Astrocyte (in vitro differentiated cells and primary cell): Measurements from ENCODE around the gene STIL. TPM values are rescaled to one million over a fixed set of nuclear protein-coding genes. Genes with fewer than 3 reads are reported as not detected.
A peak's percentile ranks its signal among the peaks of the same experiment; 100 is the strongest.

Experiments
- DNase-seq: peaks from one replicate; pipeline ENCODE4 v3.0.0-alpha.2; 2010; ENCODE audit warnings: low read depth
- FAIRE-seq: peaks from 2 replicates; lab custom pipeline; 2011; peaks lifted over from hg19 to GRCh38; lab: Jason Lieb, UNC
- H2AFZ ChIP-seq: 2 replicates; pipeline ENCODE4 v1.6.0; 2012; ENCODE audit warnings: low read depth, low read length, inconsistent platforms
- H3K27ac ChIP-seq: 2 replicates; pipeline ENCODE4 v1.5.1; 2011; ENCODE audit warnings: low read depth, low read length, inconsistent platforms
- H3K27me3 ChIP-seq: 2 replicates; pipeline ENCODE4 v1.6.0; 2011; ENCODE audit warnings: low read length, inconsistent platforms; ENCODE audit not compliant: insufficient read depth
- H3K36me3 ChIP-seq: 2 replicates; pipeline ENCODE4 v1.5.1; 2011; ENCODE audit warnings: low read length, inconsistent platforms; ENCODE audit not compliant: insufficient read depth
- H3K4me1 ChIP-seq: 2 replicates; pipeline ENCODE4 v1.5.1; 2011; ENCODE audit warnings: low read length, inconsistent platforms; ENCODE audit not compliant: insufficient read depth
- H3K4me2 ChIP-seq: 2 replicates; pipeline ENCODE4 v1.6.0; 2012; ENCODE audit warnings: low read length, inconsistent platforms
- H3K4me3 ChIP-seq: 2 replicates; pipeline ENCODE4 v1.5.1; 2011; ENCODE audit warnings: low read depth, mild to moderate bottlenecking, low read length, inconsistent platforms; ENCODE audit not compliant: insufficient read depth
- H3K79me2 ChIP-seq: 2 replicates; pipeline ENCODE4 v1.6.0; 2012; ENCODE audit warnings: mild to moderate bottlenecking, low read length, inconsistent platforms; ENCODE audit not compliant: insufficient read depth
- H3K9ac ChIP-seq: 2 replicates; pipeline ENCODE4 v1.6.0; 2012; ENCODE audit warnings: mild to moderate bottlenecking, low read length, inconsistent platforms
- H3K9me3 ChIP-seq: 2 replicates; pipeline ENCODE4 v1.5.1; 2012; ENCODE audit warnings: low read depth, mild to moderate bottlenecking, low read length, inconsistent platforms; ENCODE audit not compliant: insufficient read depth
- H4K20me1 ChIP-seq: 2 replicates; pipeline ENCODE4 v1.6.0; 2012; ENCODE audit warnings: low read length, inconsistent platforms; ENCODE audit not compliant: insufficient read depth
- H3K27ac Mint-ChIP-seq: one replicate; pipeline ENCODE4 v1.8.0; 2021; ENCODE audit warnings: mild to moderate bottlenecking, mixed read lengths; ENCODE audit not compliant: unreplicated experiment
- H3K27me3 Mint-ChIP-seq: one replicate; pipeline ENCODE4 v1.8.0; 2021; ENCODE audit warnings: low read depth, mixed read lengths; ENCODE audit not compliant: unreplicated experiment
- H3K36me3 Mint-ChIP-seq: one replicate; pipeline ENCODE4 v1.8.0; 2021; ENCODE audit warnings: low read depth, mixed read lengths; ENCODE audit not compliant: unreplicated experiment
- H3K4me1 Mint-ChIP-seq: one replicate; pipeline ENCODE4 v1.8.0; 2021; ENCODE audit warnings: low read depth, mixed read lengths; ENCODE audit not compliant: unreplicated experiment
- H3K4me3 Mint-ChIP-seq: one replicate; pipeline ENCODE4 v1.8.0; 2021; ENCODE audit warnings: mild to moderate bottlenecking, moderate library complexity, mixed read lengths; ENCODE audit not compliant: unreplicated experiment
- H3K9me3 Mint-ChIP-seq: one replicate; pipeline ENCODE4 v1.8.0; 2021; ENCODE audit warnings: mild to moderate bottlenecking, mixed read lengths; ENCODE audit not compliant: unreplicated experiment
- CTCF ChIP-seq: IDR thresholded peaks from 2 replicates; pipeline ENCODE4 v1.5.1; 2011; ENCODE audit warnings: low read depth, mild to moderate bottlenecking, inconsistent platforms, low read length, moderate library complexity; ENCODE audit not compliant: insufficient read depth
- EZH2 ChIP-seq: IDR thresholded peaks from 2 replicates; pipeline ENCODE4 v1.6.1; 2012; ENCODE audit warnings: mild to moderate bottlenecking, low read length, inconsistent platforms; ENCODE audit not compliant: insufficient read depth
- total RNA-seq: library from RNA; stranded (reverse); gene quantifications from 2 replicates; pipeline ENCODE4 v1.2.1, GENCODE V29; 2021

Gene STIL
- total RNA-seq, 1 donor from 2014 or later: 8.8 TPM

DNA sequence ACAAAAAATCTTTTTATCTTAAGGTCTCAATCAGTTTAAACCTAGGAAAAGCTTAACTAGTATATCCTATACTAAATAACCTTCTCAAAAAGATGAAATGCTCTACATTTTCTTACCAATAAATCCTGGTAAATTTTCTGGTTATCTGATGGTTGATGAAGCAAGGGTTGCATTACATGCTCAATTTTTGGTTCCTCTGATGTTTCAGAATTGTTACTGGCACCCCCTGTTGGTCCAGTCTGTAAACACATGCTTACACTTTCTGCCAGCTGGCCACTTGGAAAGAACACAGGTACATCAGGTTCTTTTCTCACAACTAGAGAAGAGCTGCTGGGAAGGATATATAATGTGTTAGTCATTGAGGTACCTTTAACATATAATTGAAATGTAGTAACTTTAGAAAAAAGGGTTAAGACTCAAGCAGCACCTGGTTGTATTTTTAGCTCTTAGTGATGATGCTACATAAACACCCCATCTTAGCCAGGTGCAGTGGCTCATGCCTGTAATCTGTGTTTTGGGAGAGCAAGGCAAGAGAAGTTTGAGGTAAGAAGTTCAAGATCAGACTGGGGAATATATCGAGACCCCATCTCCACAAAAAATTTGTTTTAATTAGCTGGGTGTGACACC, 51.0 kb downstream of the STIL start:
- no peak overlapping the region for H3K9ac ChIP-seq
- peaks cover 6% of the 10 kb centered on the region for H4K20me1 ChIP-seq
- H3K9me3 ChIP-seq: no peaks in the 10 kb centered on the region
- H3K4me3 ChIP-seq: no peak overlapping the region
- no peak for DNase-seq
- TF ChIP-seq CTCF: peak; percentile 79
- TF ChIP-seq EZH2: no peak
- no peaks in the 10 kb centered on the region for H3K9me3 Mint-ChIP-seq
- H3K27ac Mint-ChIP-seq: no peak overlapping the region
- H3K4me3 Mint-ChIP-seq: no peak overlapping the region
- H2AFZ ChIP-seq: no peak overlapping the region
- H3K27ac ChIP-seq: no peak overlapping the region
- H3K4me1 ChIP-seq: no peaks in the 10 kb centered on the region
- no peaks in the 10 kb centered on the region for H3K27me3 ChIP-seq
- H3K4me2 ChIP-seq: no peak overlapping the region
- no peaks in the 10 kb centered on the region for H3K27me3 Mint-ChIP-seq
- no peaks in the 10 kb centered on the region for H3K79me2 ChIP-seq
- H3K4me1 Mint-ChIP-seq: no peaks in the 10 kb centered on the region
- peaks cover 4% of the 10 kb centered on the region for H3K36me3 Mint-ChIP-seq
- FAIRE-seq: peak; percentile 60
- H3K36me3 ChIP-seq: peaks cover 24% of the 10 kb centered on the region

DNA sequence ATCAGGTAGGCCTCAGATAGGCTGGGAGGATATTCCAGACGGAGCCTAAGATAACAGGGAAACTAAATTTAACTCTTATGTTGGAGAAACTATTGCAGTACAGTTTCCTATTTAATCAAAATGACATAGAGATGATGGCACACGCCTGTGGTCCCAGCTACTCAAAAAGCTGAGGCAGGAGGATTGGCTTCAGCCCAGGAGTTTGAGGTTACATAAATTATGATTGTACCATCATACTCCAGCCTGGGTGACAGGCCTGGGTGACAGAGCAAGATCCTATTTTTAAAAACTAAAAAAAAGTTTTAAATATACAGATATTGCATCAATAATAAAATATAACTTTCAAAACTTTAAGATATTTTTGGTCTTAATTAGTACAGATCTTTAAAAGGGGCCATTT, 56.7 kb downstream of the STIL start:
- H3K36me3 ChIP-seq: peaks cover 10% of the 10 kb centered on the region
- H4K20me1 ChIP-seq: no peaks in the 10 kb centered on the region
- no peak overlapping the region for H3K4me3 ChIP-seq
- no peak overlapping the region for H3K27ac Mint-ChIP-seq
- H3K27ac ChIP-seq: no peak overlapping the region
- no peaks in the 10 kb centered on the region for H3K36me3 Mint-ChIP-seq
- TF ChIP-seq CTCF (no peak), EZH2 (no peak)
- no peaks in the 10 kb centered on the region for H3K27me3 ChIP-seq
- no peak overlapping the region for H2AFZ ChIP-seq
- no peak overlapping the region for H3K4me2 ChIP-seq
- H3K27me3 Mint-ChIP-seq: no peaks in the 10 kb centered on the region
- no peaks in the 10 kb centered on the region for H3K9me3 Mint-ChIP-seq
- H3K9ac ChIP-seq: no peak overlapping the region
- no peak overlapping the region for H3K4me3 Mint-ChIP-seq
- DNase-seq (no peak), FAIRE-seq (no peak)
- H3K79me2 ChIP-seq: no peaks in the 10 kb centered on the region
- no peaks in the 10 kb centered on the region for H3K4me1 ChIP-seq
- H3K4me1 Mint-ChIP-seq: no peaks in the 10 kb centered on the region
- H3K9me3 ChIP-seq: no peaks in the 10 kb centered on the region

DNA sequence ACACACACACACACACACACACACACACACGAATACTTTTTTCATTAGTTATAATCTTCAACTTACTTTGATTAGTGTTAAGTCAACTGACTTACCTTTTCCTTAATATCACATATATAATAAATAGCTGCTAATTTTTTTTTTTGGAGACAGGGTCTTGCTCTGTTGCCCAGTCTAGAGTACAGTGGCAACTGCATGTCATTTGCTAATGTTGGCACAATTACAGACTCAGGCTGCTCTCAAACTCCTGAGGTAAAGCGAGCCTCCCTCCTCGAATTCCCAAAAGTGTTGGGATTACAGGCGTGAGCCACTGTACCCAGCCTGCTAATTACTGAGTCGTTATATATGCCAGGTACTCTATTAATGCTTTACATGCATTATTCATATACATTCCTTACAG, 61.2 kb downstream of the STIL start:
- DNase-seq (no peak), FAIRE-seq (no peak)
- Mint-ChIP-seq H3K27me3 (no peaks in the 10 kb centered on the region), H3K4me3 (no peak overlapping the region), H3K9me3 (no peaks in the 10 kb centered on the region), H3K27ac (no peak overlapping the region), H3K4me1 (no peaks in the 10 kb centered on the region), H3K36me3 (peaks cover 2% of the 10 kb centered on the region)
- Histone ChIP-seq H3K4me2 (no peak overlapping the region), H3K4me3 (no peak overlapping the region), H3K27me3 (no peaks in the 10 kb centered on the region), H3K79me2 (no peaks in the 10 kb centered on the region), H2AFZ (no peak overlapping the region), H4K20me1 (no peaks in the 10 kb centered on the region), H3K27ac (no peak overlapping the region), H3K4me1 (no peaks in the 10 kb centered on the region), H3K9me3 (no peaks in the 10 kb centered on the region), H3K9ac (no peak overlapping the region), H3K36me3 (peaks cover 5% of the 10 kb centered on the region)
- no peak for TF ChIP-seq EZH2
- no peak for TF ChIP-seq CTCF
